Vagina (tissue), 2 donors: Measurements from ENCODE around the gene CCDC57.

ENCODE experiments used
- CTCF ChIP-seq, 3 experiments: fragments of 450-650 bp in 2 of 3; fragments of 200-600 bp in 1 of 3; sonication (generic) in 1 of 3; IDR thresholded peaks; one replicate each; pipeline ENCODE4 v1.5.1; 2017 to 2019; ENCODE audit warnings: antibody characterized with exemption in 3 of 3, mild to moderate bottlenecking in 2 of 3, moderate library complexity in 2 of 3
- POLR2A ChIP-seq, 2 donors: fragments of 450-650 bp; IDR thresholded peaks; one replicate each; pipeline ENCODE4 v1.6.1; 2017; ENCODE audit warnings: antibody characterized with exemption in 2 of 2, mild to moderate bottlenecking in 2 of 2, moderate library complexity in 2 of 2
- POLR2AphosphoS5 ChIP-seq, 2 donors: sonication (generic); formaldehyde crosslinking; IDR thresholded peaks; one replicate each; pipeline ENCODE4 v1.9.0; 2017; ENCODE audit warnings: antibody characterized with exemption in 2 of 2, mild to moderate bottlenecking in 2 of 2, low read depth in 1 of 2; ENCODE audit not compliant: insufficient read depth in 1 of 2

GRCh38 chr17:82158825-82159224 lies 53.8 kb downstream of the CCDC57 start:
- TF ChIP-seq CTCF (IDR thresholded peaks at IDR 0.05) = no peak
- TF ChIP-seq POLR2A (IDR thresholded peaks at IDR 0.05) = no peak
- no peak for TF ChIP-seq POLR2AphosphoS5 (IDR thresholded peaks at IDR 0.05; ENCODE audit: insufficient read depth in 1 of 2, low read depth in 1 of 2)
